Activated CD4-positive, CD25-positive, alpha-beta regulatory T cell treated with anti-CD3 and anti-CD28 coated beads, Interleukin-2, amount 50 U/mL, for 24 hours (primary cell): ENCODE results near the gene HIVEP3.

Experiments used
- ATAC-seq, 2 donors: fragments of 150-1000 bp; cut with Tn5 transposase; one replicate each; pipeline ENCODE4 v1.10.0; 2021; ENCODE audit warnings: mild to moderate bottlenecking in 1 of 2, moderate library complexity in 1 of 2

The HIVEP3 gene

GRCh38 chr1:41488040-41488951 is 430.4 kb downstream of the HIVEP3 start:
- no peak for ATAC-seq

GRCh38 chr1:41487126-41488039 is 431.3 kb downstream of the HIVEP3 start:
- ATAC-seq, result peak; percentile 45 to 46

GRCh38 chr1:41486371-41487125 is 432.2 kb downstream of the HIVEP3 start:
- ATAC-seq, result no peak

GRCh38 chr1:41486053-41486370 is 432.7 kb downstream of the HIVEP3 start:
- no peak for ATAC-seq

GRCh38 chr1:41485605-41486004 is 433.1 kb downstream of the HIVEP3 start:
- ATAC-seq, result no peak

- no peak for ATAC-seq
These were observed 434.1 kb downstream of the HIVEP3 start, which contains the start of gene EDN2 for GRCh38 chr1:41484402-41485241. Gene EDN2 (minus strand): TSS chr1:41484683. CDS start chr1:41484601, 82 bp downstream.

- no peak for ATAC-seq
These were observed 434.7 kb downstream of the HIVEP3 start for GRCh38 chr1:41483960-41484401.

GRCh38 chr1:41483001-41483850 is 435.5 kb downstream of the HIVEP3 start:
- no peak for ATAC-seq

- ATAC-seq, result no peak
These were observed 436.5 kb downstream of the HIVEP3 start for GRCh38 chr1:41482001-41482765.

GRCh38 chr1:41481109-41481775 is 437.5 kb downstream of the HIVEP3 start:
- ATAC-seq, result no peak

GRCh38 chr1:41480204-41481108 is 438.3 kb downstream of the HIVEP3 start:
- ATAC-seq, result no peak

- no peak for ATAC-seq
These were observed 438.9 kb downstream of the HIVEP3 start for GRCh38 chr1:41479808-41480160.

- ATAC-seq, result no peak
These were observed 439.5 kb downstream of the HIVEP3 start for GRCh38 chr1:41479000-41479807.

- ATAC-seq, result no peak
These were observed 440.5 kb downstream of the HIVEP3 start for GRCh38 chr1:41478118-41478748.

GRCh38 chr1:41476807-41477361 is 441.8 kb downstream of the HIVEP3 start:
- ATAC-seq, result peak in 1 of 2 donors; percentile 13

GRCh38 chr1:41475859-41476567 is 442.7 kb downstream of the HIVEP3 start:
- no peak for ATAC-seq
